Aorta (tissue), 5 donors: ENCODE measurements around the gene HIVEP2. TPM values are rescaled to one million over a fixed set of nuclear protein-coding genes. Genes with fewer than 3 reads are reported as not detected.

Experiments
- ATAC-seq: fragments of 200-7000 bp; cut with Tn5 transposase; one replicate; pipeline ENCODE4 v1.9.1; 2022; ENCODE audit warnings: moderate library complexity; ENCODE audit not compliant: low FRiP score
- DNase-seq, 2 donors: peaks; one replicate each; pipeline ENCODE4 v3.0.0-alpha.2; 2020
- H3K27ac ChIP-seq, 2 donors: one replicate each; pipeline ENCODE4 v1.5.1; 2013; ENCODE audit warnings: low read length in 2 of 2, mild to moderate bottlenecking in 2 of 2, moderate library complexity in 2 of 2, control low read depth in 1 of 2, inconsistent platforms in 1 of 2, low read depth in 1 of 2
- H3K27me3 ChIP-seq, 2 donors: one replicate each; pipeline ENCODE4 v1.6.1; 2013; ENCODE audit warnings: control low read depth in 1 of 2, low read length in 1 of 2, mild to moderate bottlenecking in 1 of 2, moderate library complexity in 1 of 2; ENCODE audit not compliant: insufficient read depth in 2 of 2, control insufficient read depth in 1 of 2
- H3K36me3 ChIP-seq, 2 donors: one replicate each; pipeline ENCODE4 v1.6.1; 2013; ENCODE audit warnings: control low read depth in 1 of 2, low read length in 1 of 2, mild to moderate bottlenecking in 1 of 2; ENCODE audit not compliant: insufficient read depth in 2 of 2, control insufficient read depth in 1 of 2
- H3K4me1 ChIP-seq, 2 donors: one replicate each; pipeline ENCODE4 v1.6.1; 2013; ENCODE audit warnings: low read length in 2 of 2, control low read depth in 1 of 2, mild to moderate bottlenecking in 1 of 2, moderate library complexity in 1 of 2; ENCODE audit not compliant: insufficient read depth in 2 of 2, control insufficient read depth in 1 of 2
- H3K4me3 ChIP-seq, 2 donors: one replicate each; pipeline ENCODE4 v1.5.1; 2013; ENCODE audit warnings: low read length in 2 of 2, control low read depth in 1 of 2, mild to moderate bottlenecking in 1 of 2
- H3K9me3 ChIP-seq: one replicate; pipeline ENCODE4 v1.6.1; 2013; ENCODE audit warnings: mild to moderate bottlenecking, low read length; ENCODE audit not compliant: control insufficient read depth
- WGBS, 2 donors: extraction: QIAGEN DNeasy Blood & Tissue Kit; methylation state at CpG; one replicate each; pipeline ENCODE4 v1.1.7; 2013; 5-methylcytosine and 5-hydroxymethylcytosine counted together
- intact Hi-C, 2 donors: fragments of 100-400 bp; cut with DNase I; formaldehyde crosslinking; loops; one replicate each; pipeline versions ENCODE4 v1.14.2 to v1.15.0; 2022
- polyA plus RNA-seq, 2 donors: library from polyadenylated mRNA; stranded (reverse); fragments of 200-250 nt; gene quantifications; one replicate each; pipeline ENCODE4 v1.2.3, GENCODE V29; 2013
- total RNA-seq, 2 donors: library from RNA; stranded (reverse); fragmentation: NEBNext Ultra II Directional; extraction: Animal tissue kit (Norgen Biotek cat#: 25700); gene quantifications; one replicate each; pipeline ENCODE4 v1.2.1, GENCODE V29; 2021
- donor health status: healthy with polysubstance abuse.
- donor health status: Bipolar disorder and iron deficiency.
- donor health status: DM: no; HTN: no; CAD: no.
- donor health status: DM: no; HTN: no; CAD: no.
- donor health status: DM: yes; HTN: yes; CAD: no.

HIVEP2 gene
- total and polyA plus RNA-seq, 4 donors: 5.3 to 36.8 (median 20.4) TPM

- Histone ChIP-seq H3K9me3 (no peaks in the 10 kb centered on the region), H3K27ac (no peak overlapping the region), H3K36me3 (no peaks in the 10 kb centered on the region), H3K4me1 (peaks cover 0 to 4% of the 10 kb centered on the region in 2 donors), H3K4me3 (no peak overlapping the region), H3K27me3 (no peaks in the 10 kb centered on the region)
- 66 to 71% methylated on average over 3 of the region's 3 CpGs for WGBS, 2 donors
- DNase-seq (no peak), ATAC-seq (no peak)
- intact Hi-C loops: loop anchor here in 1 of 2 donors (5.0 kb wide), 1 partner anchor 36 kb away; no protein-coding TSS in a partner anchor
Measured at GRCh38 chr6:142850679-142851423, 94.1 kb downstream of the HIVEP2 start.

GRCh38 chr6:142848976-142849375 is 96.0 kb downstream of the HIVEP2 start:
- peaks cover 0 to 10% of the 10 kb centered on the region in 2 donors for H3K4me1 ChIP-seq
- no peaks in the 10 kb centered on the region for H3K27me3 ChIP-seq
- no peak overlapping the region for H3K4me3 ChIP-seq
- DNase-seq (no peak), ATAC-seq (no peak)
- no peak overlapping the region for H3K27ac ChIP-seq
- WGBS, 2 donors: 93 to 95% methylated on average over 3 of the region's 3 CpGs
- no peaks in the 10 kb centered on the region for H3K36me3 ChIP-seq
- intact Hi-C loops: no loop called here
- no peaks in the 10 kb centered on the region for H3K9me3 ChIP-seq

GRCh38 chr6:142848156-142848555 is 96.8 kb downstream of the HIVEP2 start:
- Histone ChIP-seq H3K27ac (no peak overlapping the region), H3K27me3 (no peaks in the 10 kb centered on the region), H3K9me3 (no peaks in the 10 kb centered on the region), H3K4me1 (peaks cover 3 to 8% of the 10 kb centered on the region in 2 donors), H3K4me3 (no peak overlapping the region), H3K36me3 (no peaks in the 10 kb centered on the region)
- DNase-seq: no peak
- no peak for ATAC-seq
- intact Hi-C loops: no loop called here

GRCh38 chr6:142846883-142847287 is 98.1 kb downstream of the HIVEP2 start:
- H3K4me1 ChIP-seq: peaks cover 7 to 9% of the 10 kb centered on the region in 2 donors

GRCh38 chr6:142846459-142846831 is 98.5 kb downstream of the HIVEP2 start:
- peak overlapping the region in 1 of 2 donors; percentile 92 for H3K27ac ChIP-seq
- no peak overlapping the region for H3K4me3 ChIP-seq
- intact Hi-C loops: loop anchor here in 1 of 2 donors (2.0 kb wide), 1 partner anchor 100 kb away; no protein-coding TSS in a partner anchor
- WGBS, 2 donors: 55% methylated on average over 2 of the region's 2 CpGs
- H3K27me3 ChIP-seq: no peaks in the 10 kb centered on the region
- peaks cover 7 to 9% of the 10 kb centered on the region in 2 donors for H3K4me1 ChIP-seq
- no peaks in the 10 kb centered on the region for H3K36me3 ChIP-seq
- H3K9me3 ChIP-seq: no peaks in the 10 kb centered on the region
- no peak for ATAC-seq
- DNase-seq: no peak

More at GRCh38 chr6:142846883-142847287, 98.1 kb downstream of the HIVEP2 start:
- 24 to 27% methylated on average over 5 of the region's 5 CpGs for WGBS, 2 donors
- Histone ChIP-seq H3K27me3 (no peaks in the 10 kb centered on the region), H3K9me3 (no peaks in the 10 kb centered on the region), H3K27ac (peak overlapping the region in 1 of 2 donors; percentile 92), H3K36me3 (no peaks in the 10 kb centered on the region), H3K4me3 (no peak overlapping the region)
- peak; percentile 75 for ATAC-seq
- intact Hi-C loops: loop anchor here in 1 of 2 donors (2.0 kb wide), 1 partner anchor 100 kb away; no protein-coding TSS in a partner anchor
- DNase-seq: no peak

- peak; percentile 83 to 92 for DNase-seq
- peaks cover 7 to 9% of the 10 kb centered on the region in 2 donors for H3K4me1 ChIP-seq
- peak; percentile 81 for ATAC-seq
- intact Hi-C loops: loop anchor here in 1 of 2 donors (2.0 kb wide), 1 partner anchor 101 kb away; no protein-coding TSS in a partner anchor
- H3K36me3 ChIP-seq: no peaks in the 10 kb centered on the region
- no peak overlapping the region for H3K4me3 ChIP-seq
- H3K9me3 ChIP-seq: no peaks in the 10 kb centered on the region
- WGBS, 2 donors: 7 to 10% methylated on average over 23 of the region's 23 CpGs
- H3K27me3 ChIP-seq: no peaks in the 10 kb centered on the region
- H3K27ac ChIP-seq: peak overlapping the region in 1 of 2 donors; percentile 42
Measured at GRCh38 chr6:142845624-142846458, 99.1 kb downstream of the HIVEP2 start.

- Histone ChIP-seq H3K9me3 (no peaks in the 10 kb centered on the region), H3K4me3 (no peak overlapping the region), H3K27me3 (no peaks in the 10 kb centered on the region), H3K4me1 (peaks cover 7 to 9% of the 10 kb centered on the region in 2 donors), H3K36me3 (no peaks in the 10 kb centered on the region), H3K27ac (no peak overlapping the region)
- WGBS, 2 donors: 62 to 71% methylated on average over 2 of the region's 2 CpGs
- DNase-seq: no peak
- no peak for ATAC-seq
- intact Hi-C loops: no loop called here
Measured at GRCh38 chr6:142845143-142845571, 99.8 kb downstream of the HIVEP2 start.

- H3K27ac ChIP-seq: no peak overlapping the region
Measured at GRCh38 chr6:142844065-142844755, 100.8 kb downstream of the HIVEP2 start.

More at GRCh38 chr6:142844065-142844755, 100.8 kb downstream of the HIVEP2 start:
- ATAC-seq (no peak), DNase-seq (no peak)
- H3K4me3 ChIP-seq: no peak overlapping the region
- no peaks in the 10 kb centered on the region for H3K36me3 ChIP-seq
- intact Hi-C loops: loop anchor here in 1 of 2 donors (5.0 kb wide), 1 partner anchor 78 kb away; no protein-coding TSS in a partner anchor
- H3K4me1 ChIP-seq: peaks cover 7 to 9% of the 10 kb centered on the region in 2 donors
- no peaks in the 10 kb centered on the region for H3K27me3 ChIP-seq
- H3K9me3 ChIP-seq: no peaks in the 10 kb centered on the region
- WGBS, 2 donors: 75 to 82% methylated on average over 6 of the region's 6 CpGs
